Measurements from ENCODE around the gene HRAS. TPM values are rescaled to one million over a fixed set of nuclear protein-coding genes. Genes with fewer than 3 reads are reported as not detected.

The HRAS gene
- total RNA-seq, 1 donor from 2014 or later, result 150 TPM

DNA sequence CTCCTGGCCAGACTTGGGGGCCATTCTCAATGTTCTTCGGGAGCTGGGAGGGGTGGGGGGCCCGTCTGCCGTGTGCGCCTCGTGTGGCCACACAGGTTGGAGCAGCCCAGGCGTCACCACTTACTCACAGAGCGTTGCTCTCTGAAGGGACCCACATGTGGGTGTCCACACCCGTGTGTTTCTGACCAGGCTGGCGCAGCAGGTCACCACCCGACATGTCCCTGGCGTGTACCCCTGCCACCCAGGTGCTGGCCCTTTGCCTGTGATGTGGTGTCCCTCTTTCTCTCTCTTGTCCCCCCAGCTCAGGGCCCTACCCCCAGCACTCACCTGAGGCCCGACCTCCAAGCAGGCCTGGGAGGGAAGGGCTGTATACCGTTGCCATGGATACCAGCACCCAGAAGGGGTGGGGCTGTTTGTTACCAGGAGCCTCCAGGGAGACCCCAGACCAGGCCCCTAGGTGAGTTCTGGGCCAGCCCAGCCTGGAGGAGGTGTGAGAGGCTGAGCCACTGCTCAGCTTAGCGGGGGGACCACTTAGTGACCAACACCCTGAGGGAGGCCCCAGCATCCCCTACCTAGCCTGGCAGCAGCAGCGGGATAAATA, 23.7 kb upstream of the HRAS start:
- DNase-seq (ENCODE audit: low read depth) (no peak), FAIRE-seq (no peak)
- H3K36me3 ChIP-seq (ENCODE audit: control insufficient read depth, insufficient read depth, low read length), result peaks cover 16% of the 10 kb centered on the region
- H3K27me3 ChIP-seq (ENCODE audit: control insufficient read depth, insufficient read depth, low read length), result no peaks in the 10 kb centered on the region
- no peak overlapping the region for H3K4me3 ChIP-seq (ENCODE audit: low read depth, low read length)
- TF ChIP-seq, protein P1, sequence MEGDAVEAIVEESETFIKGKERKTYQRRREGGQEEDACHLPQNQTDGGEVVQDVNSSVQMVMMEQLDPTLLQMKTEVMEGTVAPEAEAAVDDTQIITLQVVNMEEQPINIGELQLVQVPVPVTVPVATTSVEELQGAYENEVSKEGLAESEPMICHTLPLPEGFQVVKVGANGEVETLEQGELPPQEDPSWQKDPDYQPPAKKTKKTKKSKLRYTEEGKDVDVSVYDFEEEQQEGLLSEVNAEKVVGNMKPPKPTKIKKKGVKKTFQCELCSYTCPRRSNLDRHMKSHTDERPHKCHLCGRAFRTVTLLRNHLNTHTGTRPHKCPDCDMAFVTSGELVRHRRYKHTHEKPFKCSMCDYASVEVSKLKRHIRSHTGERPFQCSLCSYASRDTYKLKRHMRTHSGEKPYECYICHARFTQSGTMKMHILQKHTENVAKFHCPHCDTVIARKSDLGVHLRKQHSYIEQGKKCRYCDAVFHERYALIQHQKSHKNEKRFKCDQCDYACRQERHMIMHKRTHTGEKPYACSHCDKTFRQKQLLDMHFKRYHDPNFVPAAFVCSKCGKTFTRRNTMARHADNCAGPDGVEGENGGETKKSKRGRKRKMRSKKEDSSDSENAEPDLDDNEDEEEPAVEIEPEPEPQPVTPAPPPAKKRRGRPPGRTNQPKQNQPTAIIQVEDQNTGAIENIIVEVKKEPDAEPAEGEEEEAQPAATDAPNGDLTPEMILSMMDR (IDR thresholded peaks at IDR 0.05; ENCODE audit: insufficient read depth, low read length, severe bottlenecking), result no peak

DNA sequence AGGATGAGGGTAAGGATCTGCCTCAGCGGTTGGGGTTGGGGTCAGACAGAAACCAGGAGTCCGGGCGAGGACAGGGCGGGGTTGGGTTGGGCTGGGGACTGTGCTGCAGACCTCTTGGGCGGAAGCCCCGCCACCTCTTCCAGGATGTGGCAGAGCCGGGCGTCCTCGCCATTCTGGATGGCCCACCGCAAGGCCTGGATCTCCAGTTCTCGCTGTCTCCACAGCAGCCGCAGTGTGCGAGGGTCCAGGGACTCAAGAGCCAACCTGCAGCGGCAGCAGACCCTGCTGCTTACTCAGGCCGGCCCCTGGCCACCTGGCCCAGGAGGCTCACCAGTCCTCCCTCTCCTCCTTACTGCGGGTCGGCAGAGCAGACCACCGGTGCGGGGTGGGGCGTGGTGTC, 23.1 kb upstream of the HRAS start:
- H3K36me3 ChIP-seq (ENCODE audit: control insufficient read depth, insufficient read depth, low read length), result peaks cover 11% of the 10 kb centered on the region
- no peak for FAIRE-seq
- H3K27me3 ChIP-seq (ENCODE audit: control insufficient read depth, insufficient read depth, low read length), result peaks cover 2% of the 10 kb centered on the region
- DNase-seq (ENCODE audit: low read depth), result no peak
- no peak overlapping the region for H3K4me3 ChIP-seq (ENCODE audit: low read depth, low read length)
- TF ChIP-seq, protein P1 (IDR thresholded peaks at IDR 0.05; ENCODE audit: insufficient read depth, low read length, severe bottlenecking), result no peak

DNA sequence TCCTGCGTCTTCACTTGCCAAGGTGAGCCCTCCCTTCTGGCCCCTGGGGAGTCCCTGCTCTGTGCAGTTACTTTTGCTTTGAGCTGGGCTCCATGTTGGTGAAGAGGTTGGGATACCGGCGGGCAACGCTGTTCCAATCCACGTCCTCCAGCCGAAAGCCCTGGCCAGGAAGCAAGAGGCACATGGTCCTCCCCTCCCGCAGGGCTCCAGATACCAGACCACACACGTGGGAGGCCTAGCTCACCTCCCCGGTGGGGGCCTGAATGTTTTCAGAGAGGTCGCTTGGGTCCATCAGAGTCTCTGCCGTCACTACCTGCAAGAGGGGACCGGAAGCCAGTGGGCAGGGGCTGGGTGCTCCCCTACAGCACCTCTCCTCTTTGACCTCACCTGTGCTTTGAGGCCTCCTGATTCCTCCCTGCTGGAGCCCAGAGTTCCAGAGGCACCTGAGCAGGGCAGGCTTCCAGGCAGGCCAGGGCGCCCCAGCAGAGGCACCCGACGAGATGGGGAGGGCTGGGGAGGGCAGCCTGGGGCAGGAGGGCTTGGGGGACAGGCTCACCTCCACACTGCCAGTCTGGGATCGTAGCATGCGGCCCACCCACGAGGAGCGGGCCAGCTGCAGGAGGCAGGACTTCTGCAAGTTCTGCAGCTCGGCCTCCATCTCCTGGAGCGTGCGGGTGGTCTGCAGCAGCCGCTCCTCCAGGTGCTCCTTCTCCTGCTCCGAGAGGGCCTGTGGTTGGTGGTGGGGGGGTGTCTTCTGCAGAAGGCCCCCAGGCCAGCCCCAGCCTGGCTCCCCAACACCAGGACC, 22.2 kb upstream of the HRAS start:
- no peak for FAIRE-seq
- H3K27me3 ChIP-seq (ENCODE audit: control insufficient read depth, insufficient read depth, low read length), result peaks cover 2% of the 10 kb centered on the region

DNA sequence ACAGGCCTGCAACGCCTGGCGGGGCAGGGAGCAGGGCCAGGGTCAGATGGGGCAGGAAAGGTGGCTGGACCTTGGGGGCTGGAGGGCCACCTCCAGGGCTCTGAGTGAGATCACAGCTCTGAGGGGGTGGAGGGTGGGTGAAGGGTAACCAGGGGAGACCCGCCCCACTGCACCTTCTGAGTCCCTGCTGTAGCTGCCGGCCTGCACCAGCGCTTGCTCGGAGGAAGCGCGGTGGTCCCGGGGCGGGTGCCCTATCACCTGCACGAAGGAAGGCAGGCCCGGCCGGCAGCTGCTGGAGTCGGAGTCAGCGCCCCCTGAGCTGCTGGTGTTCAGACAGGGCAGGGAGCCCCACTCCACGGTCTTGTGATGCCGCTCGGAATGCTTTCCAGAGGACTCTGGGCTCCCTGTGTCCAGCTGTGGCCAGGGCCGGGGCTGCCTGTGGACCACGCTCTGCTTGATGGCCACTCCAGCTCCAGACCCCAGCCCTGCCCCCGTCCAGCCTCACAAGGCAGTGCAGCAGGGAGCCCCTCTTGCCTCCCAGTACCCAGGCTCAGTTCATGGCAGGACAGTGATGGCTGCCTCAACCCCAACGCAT, 21.4 kb upstream of the HRAS start:
- no peak for FAIRE-seq
- peaks cover 2% of the 10 kb centered on the region for H3K27me3 ChIP-seq (ENCODE audit: control insufficient read depth, insufficient read depth, low read length)
- no peak for DNase-seq (ENCODE audit: low read depth)
- no peak overlapping the region for H3K4me3 ChIP-seq (ENCODE audit: low read depth, low read length)
- peaks cover under 1% of the 10 kb centered on the region for H3K36me3 ChIP-seq (ENCODE audit: control insufficient read depth, insufficient read depth, low read length)
- TF ChIP-seq, protein P1 (IDR thresholded peaks at IDR 0.05; ENCODE audit: insufficient read depth, low read length, severe bottlenecking), result no peak

More for the DNA sequence above, 22.2 kb upstream of the HRAS start:
- no peak for DNase-seq (ENCODE audit: low read depth)
- Histone ChIP-seq H3K4me3 (ENCODE audit: low read depth, low read length) (no peak overlapping the region), H3K36me3 (ENCODE audit: control insufficient read depth, insufficient read depth, low read length) (peaks cover 7% of the 10 kb centered on the region)
- TF ChIP-seq, protein P1 (IDR thresholded peaks at IDR 0.05; ENCODE audit: insufficient read depth, low read length, severe bottlenecking), result no peak

DNA sequence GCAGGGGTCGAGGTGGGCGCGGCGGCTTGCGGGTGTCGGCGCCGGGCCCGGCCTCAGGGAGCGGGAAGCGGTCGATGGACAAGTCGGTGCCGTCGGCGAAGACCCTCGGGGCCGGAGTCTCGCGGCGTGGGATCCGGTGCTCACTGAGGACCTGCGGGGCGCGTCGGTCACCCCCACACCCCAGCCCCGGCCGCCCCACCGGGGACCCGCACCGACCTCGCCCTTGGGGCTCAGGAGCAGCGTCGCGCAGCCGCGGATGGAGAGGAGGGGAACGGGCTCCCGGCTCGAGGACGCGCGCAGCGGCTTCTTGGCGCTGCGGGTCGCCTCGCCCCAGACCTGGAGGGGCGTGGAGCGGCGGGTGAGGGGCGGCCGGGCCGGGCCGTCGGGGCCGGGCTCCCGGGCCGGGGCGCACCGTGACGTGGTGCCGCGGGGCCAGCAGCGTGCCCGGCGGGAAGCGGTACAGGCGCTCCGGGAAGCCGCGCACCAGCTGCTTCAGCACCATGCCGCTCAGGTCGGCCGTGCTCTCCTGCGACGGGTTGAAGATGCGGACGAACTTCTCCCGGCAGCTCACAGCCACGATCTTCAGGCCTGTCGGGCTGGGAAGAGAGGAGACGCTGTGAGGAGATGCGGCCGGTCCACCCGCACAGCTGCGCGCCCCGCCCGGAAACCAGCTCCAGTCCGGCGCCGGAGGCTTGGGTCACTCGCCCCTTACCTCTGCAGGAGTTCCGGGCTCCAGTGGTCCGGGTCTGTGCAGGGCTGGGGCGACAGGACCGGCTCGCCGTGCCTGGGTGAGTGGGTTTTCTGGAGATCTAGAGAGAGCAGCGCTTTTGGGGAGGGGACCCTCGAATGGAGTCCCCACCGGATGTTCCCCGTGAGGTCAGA, 20.6 kb upstream of the HRAS start:
- Histone ChIP-seq H3K27me3 (ENCODE audit: control insufficient read depth, insufficient read depth, low read length) (peaks cover 2% of the 10 kb centered on the region), H3K36me3 (ENCODE audit: control insufficient read depth, insufficient read depth, low read length) (no peaks in the 10 kb centered on the region), H3K4me3 (ENCODE audit: low read depth, low read length) (no peak overlapping the region)
- DNase-seq (ENCODE audit: low read depth), result no peak
- FAIRE-seq, result no peak
- TF ChIP-seq, protein P1 (IDR thresholded peaks at IDR 0.05; ENCODE audit: insufficient read depth, low read length, severe bottlenecking), result no peak
